B cell (primary cell): ENCODE data around the gene CXXC4. TPM values are rescaled to one million over a fixed set of nuclear protein-coding genes. Genes with fewer than 3 reads are reported as not detected.

ENCODE experiments used
- ATAC-seq: fragments of 200-7000 bp; cut with Tn5 transposase; one replicate; pipeline ENCODE4 v1.10.0; 2021; ENCODE audit warnings: low read depth, mild to moderate bottlenecking, moderate number of reproducible peaks, moderate library complexity
- CTCF ChIA-PET: fragments of 350-600 bp; sonication (Branson Sonifier 250); formaldehyde crosslinking; loops from one replicate; lab custom pipeline; 2021; ENCODE audit warnings: antibody characterized with exemption, inconsistent platforms; lab: Charles Lee
- POLR2A ChIA-PET: fragments of 350-600 bp; sonication (Branson Sonifier 250); formaldehyde crosslinking; loops from one replicate; lab custom pipeline; 2021; ENCODE audit warnings: antibody characterized with exemption; lab: Charles Lee
- DNase-seq: peaks from one replicate; pipeline ENCODE4 v3.0.0; 2013
- H2AFZ ChIP-seq: 2 replicates; pipeline ENCODE4 v1.6.1; 2012; ENCODE audit warnings: mild to moderate bottlenecking, low read depth, low read length; ENCODE audit not compliant: insufficient read depth, poor library complexity, severe bottlenecking
- H3K27ac ChIP-seq, 2 donors: 1 replicate in 1 of 2; 2 replicates in 1 of 2; pipeline ENCODE4 v1.5.1; 2012 to 2013; ENCODE audit warnings: low read length in 2 of 2, mild to moderate bottlenecking in 2 of 2, moderate library complexity in 1 of 2
- H3K27me3 ChIP-seq, 4 experiments: fragments of 200-600 bp in 1 of 4; sonication (generic) in 1 of 4; replicated peaks in 1 of 4; 1 replicate in 2 of 4; 2 replicates in 2 of 4; pipeline versions ENCODE4 v1.6.1 to v1.7.0; 2013 to 2016; ENCODE audit warnings: low read length in 3 of 4, mild to moderate bottlenecking in 2 of 4, mixed read lengths in 1 of 4, moderate library complexity in 1 of 4; ENCODE audit not compliant: insufficient read depth in 4 of 4, control insufficient read depth in 3 of 4; ENCODE audit errors: control extremely low read depth in 1 of 4
- H3K36me3 ChIP-seq, 2 experiments: replicated peaks in 1 of 2; 1 replicate in 1 of 2; 2 replicates in 1 of 2; pipeline versions ENCODE4 v1.6.1 to v1.7.1; 2013; ENCODE audit warnings: low read length in 1 of 2; ENCODE audit not compliant: insufficient read depth in 2 of 2, control insufficient read depth in 1 of 2; ENCODE audit errors: control extremely low read depth in 1 of 2, extremely low read depth in 1 of 2
- H3K4me1 ChIP-seq, 2 donors: fragments of 200-600 bp in 1 of 2; sonication (generic) in 1 of 2; 1 replicate in 1 of 2; 2 replicates in 1 of 2; pipeline versions ENCODE4 v1.5.1 to v1.6.1; 2013 to 2017; ENCODE audit warnings: low read length in 2 of 2; ENCODE audit not compliant: control insufficient read depth in 2 of 2, insufficient read depth in 2 of 2
- H3K4me2 ChIP-seq: replicated peaks from 2 replicates; pipeline ENCODE3; 2012; ENCODE audit warnings: mild to moderate bottlenecking, low read depth, low read length; ENCODE audit not compliant: poor library complexity, severe bottlenecking
- H3K4me3 ChIP-seq, 5 experiments: fragments of 200-600 bp in 1 of 5; sonication (generic) in 1 of 5; 1 replicate in 3 of 5; 2 replicates in 2 of 5; pipeline versions ENCODE4 v1.5.1 to v1.7.0; 2011 to 2016; ENCODE audit warnings: low read length in 4 of 5, mild to moderate bottlenecking in 4 of 5, low read depth in 2 of 5, control low read depth in 1 of 5, moderate library complexity in 1 of 5; ENCODE audit not compliant: insufficient read depth in 1 of 5; ENCODE audit errors: control extremely low read depth in 1 of 5, extremely low read depth in 1 of 5
- H3K79me2 ChIP-seq: fragments of 200-600 bp; sonication (generic); one replicate; pipeline ENCODE4 v1.6.0; 2016; ENCODE audit warnings: low read length; ENCODE audit not compliant: control insufficient read depth, insufficient read depth
- H3K9ac ChIP-seq: fragments of 200-600 bp; sonication (generic); 2 replicates; pipeline ENCODE4 v1.6.1; 2017; ENCODE audit warnings: mild to moderate bottlenecking, low read length, moderate library complexity
- H3K9me3 ChIP-seq, 3 donors: one replicate each; pipeline versions ENCODE4 v1.6.1 to v1.7.1; 2013; ENCODE audit warnings: low read length in 2 of 3; ENCODE audit not compliant: control insufficient read depth in 2 of 3, insufficient read depth in 1 of 3; ENCODE audit errors: control extremely low read depth in 1 of 3
- H4K20me1 ChIP-seq: 2 replicates; pipeline ENCODE4 v1.6.0; 2012; ENCODE audit warnings: mild to moderate bottlenecking, low read length; ENCODE audit not compliant: insufficient read depth, control insufficient read depth, poor library complexity, severe bottlenecking
- H3K27ac Mint-ChIP-seq: one replicate; pipeline ENCODE4 v1.8.0; 2021; ENCODE audit warnings: mixed read lengths
- H3K27me3 Mint-ChIP-seq: one replicate; pipeline ENCODE4 v1.8.0; 2021; ENCODE audit warnings: mixed read lengths
- H3K4me1 Mint-ChIP-seq: one replicate; pipeline ENCODE4 v1.8.0; 2021; ENCODE audit warnings: mixed read lengths
- H3K4me3 Mint-ChIP-seq: one replicate; pipeline ENCODE4 v1.8.0; 2021; ENCODE audit warnings: mixed read lengths
- H3K9me3 Mint-ChIP-seq: one replicate; pipeline ENCODE4 v1.8.0; 2022; ENCODE audit warnings: mixed read lengths; ENCODE audit not compliant: insufficient read depth
- CTCF ChIP-seq: fragments of 200-600 bp; IDR thresholded peaks from one replicate; pipeline ENCODE4 v1.8.0; 2022; ENCODE audit warnings: antibody characterized with exemption, mild to moderate bottlenecking
- EZH2 ChIP-seq: IDR thresholded peaks from 2 replicates; pipeline ENCODE4 v1.6.1; 2012; ENCODE audit warnings: borderline replicate concordance, low read depth, mild to moderate bottlenecking, moderate library complexity, low read length; ENCODE audit not compliant: insufficient read depth, poor library complexity, severe bottlenecking
- WGBS: methylation state at CpG from one replicate; pipeline ENCODE4 v1.1.5; 2013; ENCODE audit warnings: missing lambda C conversion rate; ENCODE audit not compliant: insufficient coverage; 5-methylcytosine and 5-hydroxymethylcytosine counted together
- intact Hi-C: fragments of 100-400 bp; cut with micrococcal nuclease; formaldehyde crosslinking; loops from one replicate; pipeline ENCODE4 v1.10.0; 2022
- polyA plus RNA-seq: library from polyadenylated mRNA; depleted of rRNA; stranded (reverse); fragments of >200 nt; gene quantifications from 2 replicates; pipeline ENCODE4 v1.2.3, GENCODE V29; 2012
- total RNA-seq, 2 donors: library from RNA; stranded (reverse); fragments of 120-200 nt in 1 of 2; gene quantifications; 1 replicate in 1 of 2; 2 replicates in 1 of 2; pipeline versions ENCODE4 v1.2.3 to v1.2.4, GENCODE V29; 2013 to 2022

Gene CXXC4
- total and polyA plus RNA-seq, 2 donors (not counting 1 experiment from before 2014, with no cell fraction given), result not detected

GRCh38 chr4:104444685-104445084 is 50.0 kb downstream of the CXXC4 start:
- no peak for ATAC-seq
- Mint-ChIP-seq H3K27me3 (peaks cover 6% of the 10 kb centered on the region), H3K27ac (no peak overlapping the region), H3K9me3 (no peaks in the 10 kb centered on the region), H3K4me1 (no peaks in the 10 kb centered on the region), H3K4me3 (no peak overlapping the region)
- ChIA-PET CTCF (no interaction called here), POLR2A (no interaction called here)
- no peak overlapping the region for H2AFZ ChIP-seq
- no peaks in the 10 kb centered on the region for H3K4me1 ChIP-seq
- H3K36me3 ChIP-seq, result no peaks in the 10 kb centered on the region
- H3K4me2 ChIP-seq, result no peak overlapping the region
- DNase-seq, result no peak
- no peak overlapping the region for H3K9ac ChIP-seq
- no peaks in the 10 kb centered on the region for H4K20me1 ChIP-seq
- no CpG with 5 or more reads among the region's 2 CpGs for WGBS
- no peaks in the 10 kb centered on the region for H3K79me2 ChIP-seq
- H3K4me3 ChIP-seq, result no peak overlapping the region
- no peaks in the 10 kb centered on the region for H3K27me3 ChIP-seq
- H3K27ac ChIP-seq, result no peak overlapping the region
- intact Hi-C loops, result no loop called here
- TF ChIP-seq CTCF (no peak), EZH2 (no peak)
- H3K9me3 ChIP-seq, result no peaks in the 10 kb centered on the region

GRCh38 chr4:104436542-104436941 is 58.2 kb downstream of the CXXC4 start:
- H2AFZ ChIP-seq, result no peak overlapping the region
- H3K9me3 ChIP-seq, result no peaks in the 10 kb centered on the region
- Mint-ChIP-seq H3K4me3 (no peak overlapping the region), H3K9me3 (no peaks in the 10 kb centered on the region), H3K4me1 (no peaks in the 10 kb centered on the region), H3K27me3 (no peaks in the 10 kb centered on the region), H3K27ac (no peak overlapping the region)
- TF ChIP-seq EZH2 (no peak), CTCF (no peak)
- intact Hi-C loops, result no loop called here
- no peaks in the 10 kb centered on the region for H4K20me1 ChIP-seq
- H3K27ac ChIP-seq, result no peak overlapping the region
- H3K36me3 ChIP-seq, result no peaks in the 10 kb centered on the region
- 91% methylated on average over 1 of the region's 2 CpGs for WGBS
- no peak overlapping the region for H3K4me3 ChIP-seq
- CTCF ChIA-PET, result no interaction called here
- no peak overlapping the region for H3K4me2 ChIP-seq
- no peaks in the 10 kb centered on the region for H3K79me2 ChIP-seq
- no peaks in the 10 kb centered on the region for H3K4me1 ChIP-seq
- H3K9ac ChIP-seq, result no peak overlapping the region
- H3K27me3 ChIP-seq, result no peaks in the 10 kb centered on the region
- no peak for DNase-seq
- ATAC-seq, result no peak
- POLR2A ChIA-PET, result no interaction called here
